K562 (cell line): ENCODE data around the gene TAPBPL. TPM values are rescaled to one million over a fixed set of nuclear protein-coding genes. Genes with fewer than 3 reads are reported as not detected.

ENCODE experiments used
- BRF2 ChIP-seq: IDR thresholded peaks from 3 replicates; pipeline ENCODE4 v1.6.1; 2011; ENCODE audit warnings: borderline replicate concordance, mild to moderate bottlenecking; ENCODE audit not compliant: insufficient read length, insufficient read depth
- HINFP ChIP-seq: fragments of 450-650 bp; conservative IDR thresholded peaks from 2 replicates; pipeline ENCODE4 v1.6.1; 2016; ENCODE audit warnings: missing genetic modification characterization, low read depth, mild to moderate bottlenecking, control low read depth, missing compliant biosample characterization
- ID3 ChIP-seq, 2 experiments: fragments of 250-450 bp in 1 of 2; fragments of 450-650 bp in 1 of 2; sonication (Bioruptor Pico) in 1 of 2; IDR thresholded peaks; 2 replicates each; pipeline versions ENCODE4 v1.6.1 to v1.8.0; 2016 to 2021; ENCODE audit warnings: mild to moderate bottlenecking in 2 of 2, moderate library complexity in 2 of 2, missing compliant biosample characterization in 1 of 2, missing genetic modification characterization in 1 of 2
- MNT ChIP-seq, 2 experiments: fragments of 450-650 bp; conservative IDR thresholded peaks; 2 replicates each; pipeline ENCODE4 v1.6.1; 2017; ENCODE audit warnings: mild to moderate bottlenecking in 2 of 2, moderate library complexity in 2 of 2
- MYC ChIP-seq, 2 experiments: fragments of 250-450 bp in 1 of 2; sonication (Bioruptor Pico) in 1 of 2; IDR thresholded peaks; 2 replicates each; pipeline versions ENCODE4 v1.5.1 to v1.6.1; 2012 to 2021; ENCODE audit warnings: low read depth in 2 of 2, borderline replicate concordance in 1 of 2, improper control_type of control experiment in 1 of 2, low read length in 1 of 2, mild to moderate bottlenecking in 1 of 2, moderate library complexity in 1 of 2
- NR0B1 ChIP-seq: fragments of 450-650 bp; IDR thresholded peaks from one replicate; pipeline ENCODE4 v1.6.1; 2018; ENCODE audit warnings: mild to moderate bottlenecking, moderate library complexity; ENCODE audit not compliant: partially characterized antibody
- NR4A1 ChIP-seq, 2 experiments: fragments of 250-450 bp in 1 of 2; fragments of 450-650 bp in 1 of 2; sonication (Bioruptor Pico) in 1 of 2; IDR thresholded peaks; 2 replicates each; pipeline versions ENCODE4 v1.4.0 to v1.6.1; 2016 to 2020; ENCODE audit warnings: mild to moderate bottlenecking in 2 of 2, missing compliant biosample characterization in 1 of 2, missing genetic modification characterization in 1 of 2, moderate library complexity in 1 of 2
- PHTF2 ChIP-seq: fragments of 250-450 bp; sonication (Bioruptor Pico); IDR thresholded peaks from 2 replicates; pipeline ENCODE4 v1.5.0; 2021; ENCODE audit warnings: mild to moderate bottlenecking
- RBM15 ChIP-seq: fragments of 200-400 bp; formaldehyde crosslinking; IDR thresholded peaks from 2 replicates; pipeline ENCODE4 v1.6.1; 2018; ENCODE audit warnings: mild to moderate bottlenecking, low read length, moderate library complexity; ENCODE audit not compliant: insufficient read depth
- TAL1 ChIP-seq: fragments of 450-650 bp; IDR thresholded peaks from 2 replicates; pipeline ENCODE4 v1.6.1; 2016; ENCODE audit warnings: mild to moderate bottlenecking
- WHSC1 ChIP-seq: IDR thresholded peaks from one replicate; pipeline ENCODE4 v1.6.1; 2012; ENCODE audit warnings: low read length, control low read depth, inconsistent platforms
- ZNF24 ChIP-seq: fragments of 450-650 bp; IDR thresholded peaks from 2 replicates; pipeline ENCODE4 v1.6.1; 2016
- ZNF398 ChIP-seq: fragments of 250-450 bp; sonication (Bioruptor Pico); IDR thresholded peaks from 2 replicates; pipeline ENCODE4 v1.8.0; 2021; ENCODE audit warnings: moderate library complexity, mild to moderate bottlenecking, inconsistent platforms
- ZNF444 ChIP-seq: fragments of 250-450 bp; sonication (Bioruptor Pico); IDR thresholded peaks from 2 replicates; pipeline ENCODE4 v1.4.0; 2020; ENCODE audit warnings: mild to moderate bottlenecking, moderate library complexity
- ZNF699 ChIP-seq: fragments of 250-450 bp; sonication (Bioruptor Pico); IDR thresholded peaks from 2 replicates; pipeline ENCODE4 v1.8.0; 2021; ENCODE audit warnings: mild to moderate bottlenecking, moderate library complexity; ENCODE audit not compliant: insufficient replicate concordance
- ZSCAN29 ChIP-seq: fragments of 450-650 bp; IDR thresholded peaks from 2 replicates; pipeline ENCODE4 v1.6.1; 2017
- ZZZ3 ChIP-seq: fragments of 450-650 bp; IDR thresholded peaks from 2 replicates; pipeline ENCODE4 v1.6.1; 2016; ENCODE audit warnings: antibody characterized with exemption, mild to moderate bottlenecking, moderate library complexity
- polyA plus RNA-seq, 8 experiments: library from polyadenylated mRNA; depleted of rRNA in 4 of 8; stranded (reverse) in 5 of 8; unstranded in 3 of 8; fragments of >200 nt; fragmentation: Nextera tagmentation in 2 of 8; fragmentation: Illumina TruSeq in 1 of 8; extraction: Ambion mirVana in 2 of 8; extraction: Trizol in 1 of 8; gene quantifications; 2 replicates each; pipeline versions ENCODE4 v1.2.1 to v1.2.3, GENCODE V29; 2011 to 2014; ENCODE audit warnings: inconsistent platforms in 1 of 8, missing spikeins in 1 of 8
- total RNA-seq, 7 experiments: library from RNA; depleted of rRNA in 6 of 7; stranded (reverse); fragments of >200 nt in 6 of 7; fragmentation: Illumina TruSeq in 2 of 7; extraction: Trizol in 2 of 7; gene quantifications; 2 replicates each; pipeline versions ENCODE4 v1.2.1 to v1.2.3, GENCODE V29; 2011 to 2021; ENCODE audit warnings: low replicate concordance in 1 of 7

Gene TAPBPL
- total and polyA plus RNA-seq, 9 of the 15 experiments (the other 6 are each of a cell fraction or from before 2014, with no cell fraction given) = 0.29 to 1.6 (median 0.45) TPM

GRCh38 chr12:6430124-6430989 is 21.5 kb upstream of the TAPBPL start (continued):
- TF ChIP-seq NR4A1 (CRISPR knock-in tag; IDR thresholded peaks at IDR 0.05) = no peak
- 0 out of 2 replicates have a peak, but pooled peaks have one; percentile 21 for TF ChIP-seq NR4A1 (tag; IDR thresholded peaks at IDR 0.05)
- TF ChIP-seq ID3 (CRISPR knock-in tag; IDR thresholded peaks at IDR 0.05) = no peak
- TF ChIP-seq ID3 (tag; IDR thresholded peaks at IDR 0.05) = no peak
- TF ChIP-seq TAL1 = no peak; the same call in 1 of the 2 replicates
- TF ChIP-seq ZNF444 (CRISPR knock-in tag) = no peak
- no peak for TF ChIP-seq RBM15
- TF ChIP-seq ZNF398 = no peak
- no peak for TF ChIP-seq ZNF699 (CRISPR knock-in tag)
- no peak for TF ChIP-seq BRF2
- TF ChIP-seq ZZZ3 = no peak
- TF ChIP-seq ZSCAN29 = no peak
- TF ChIP-seq MNT (conservative IDR thresholded peaks at IDR 0.05) = peak; percentile 64 to 78
- TF ChIP-seq PHTF2 = no peak
- TF ChIP-seq HINFP = no peak
- no peak for TF ChIP-seq WHSC1
- peak; percentile 52; the same call in 1 of the 2 replicates for TF ChIP-seq MYC (IDR thresholded peaks at IDR 0.05; ENCODE audit: low read depth, low read length)
- TF ChIP-seq MYC (CRISPR knock-in tag; IDR thresholded peaks at IDR 0.05; ENCODE audit: borderline replicate concordance, low read depth) = no peak
- TF ChIP-seq NR0B1 = no peak
- TF ChIP-seq ZNF24 = no peak
